Loucy (cell line): Measurements from ENCODE around the gene SUSD6.

Experiments used
- EZH2phosphoT487 ChIP-seq: fragments of 200-600 bp; IDR thresholded peaks from 2 replicates; pipeline ENCODE4 v1.6.1; 2018; ENCODE audit warnings: antibody characterized with exemption, mild to moderate bottlenecking, moderate library complexity, borderline replicate concordance
- TF ChIP-seq, protein P1 (sequence below): fragments of 200-600 bp; sonication (generic); conservative IDR thresholded peaks from 2 replicates; pipeline ENCODE4 v1.5.1; 2014; ENCODE audit warnings: mild to moderate bottlenecking, antibody characterized with exemption, low read length

DNA sequence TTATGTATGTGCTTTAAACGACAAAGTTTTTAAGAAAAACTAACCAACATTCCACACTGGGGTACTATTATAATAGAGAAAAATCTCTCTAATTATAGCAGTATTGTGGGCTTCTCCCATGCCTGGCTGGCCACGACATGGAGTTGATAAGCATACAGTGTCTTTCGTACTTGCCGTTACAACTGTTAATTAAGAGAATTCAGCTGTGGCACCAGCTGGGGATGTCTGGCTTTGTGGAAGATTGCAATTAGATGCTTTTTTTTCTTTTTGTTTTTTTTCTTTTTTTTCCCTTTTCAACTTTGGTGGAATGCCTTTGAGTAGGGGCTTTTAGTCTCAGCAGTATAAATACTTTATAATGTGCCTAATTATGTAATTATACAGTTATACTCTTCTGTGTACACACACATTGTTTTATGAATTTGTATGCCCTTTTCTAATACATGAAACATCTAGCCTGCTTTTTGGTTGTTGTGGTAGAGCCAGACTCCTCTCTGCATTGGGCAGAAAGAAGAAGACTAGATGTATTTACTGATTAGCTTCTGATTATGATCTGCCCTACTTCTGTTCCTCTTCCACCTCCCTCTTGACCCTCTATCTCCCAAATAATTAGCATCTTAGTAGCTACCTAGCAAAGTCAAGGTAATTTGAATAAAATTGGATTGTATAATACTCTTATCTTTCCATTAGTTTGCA is 76.4 kb downstream of the SUSD6 start:
- TF ChIP-seq, protein P1, sequence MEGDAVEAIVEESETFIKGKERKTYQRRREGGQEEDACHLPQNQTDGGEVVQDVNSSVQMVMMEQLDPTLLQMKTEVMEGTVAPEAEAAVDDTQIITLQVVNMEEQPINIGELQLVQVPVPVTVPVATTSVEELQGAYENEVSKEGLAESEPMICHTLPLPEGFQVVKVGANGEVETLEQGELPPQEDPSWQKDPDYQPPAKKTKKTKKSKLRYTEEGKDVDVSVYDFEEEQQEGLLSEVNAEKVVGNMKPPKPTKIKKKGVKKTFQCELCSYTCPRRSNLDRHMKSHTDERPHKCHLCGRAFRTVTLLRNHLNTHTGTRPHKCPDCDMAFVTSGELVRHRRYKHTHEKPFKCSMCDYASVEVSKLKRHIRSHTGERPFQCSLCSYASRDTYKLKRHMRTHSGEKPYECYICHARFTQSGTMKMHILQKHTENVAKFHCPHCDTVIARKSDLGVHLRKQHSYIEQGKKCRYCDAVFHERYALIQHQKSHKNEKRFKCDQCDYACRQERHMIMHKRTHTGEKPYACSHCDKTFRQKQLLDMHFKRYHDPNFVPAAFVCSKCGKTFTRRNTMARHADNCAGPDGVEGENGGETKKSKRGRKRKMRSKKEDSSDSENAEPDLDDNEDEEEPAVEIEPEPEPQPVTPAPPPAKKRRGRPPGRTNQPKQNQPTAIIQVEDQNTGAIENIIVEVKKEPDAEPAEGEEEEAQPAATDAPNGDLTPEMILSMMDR, result no peak
- no peak for TF ChIP-seq EZH2phosphoT487
